B cell (primary cell): ENCODE data around the gene ACER1.

ENCODE experiments used
- EZH2 ChIP-seq: IDR thresholded peaks from 2 replicates; pipeline ENCODE4 v1.6.1; 2012; ENCODE audit warnings: borderline replicate concordance, low read depth, mild to moderate bottlenecking, moderate library complexity, low read length; ENCODE audit not compliant: insufficient read depth, poor library complexity, severe bottlenecking
- TF ChIP-seq, protein P1 (sequence below): fragments of 200-600 bp; IDR thresholded peaks from one replicate; pipeline ENCODE4 v1.8.0; 2022; ENCODE audit warnings: antibody characterized with exemption, mild to moderate bottlenecking

- TF ChIP-seq, protein P1, sequence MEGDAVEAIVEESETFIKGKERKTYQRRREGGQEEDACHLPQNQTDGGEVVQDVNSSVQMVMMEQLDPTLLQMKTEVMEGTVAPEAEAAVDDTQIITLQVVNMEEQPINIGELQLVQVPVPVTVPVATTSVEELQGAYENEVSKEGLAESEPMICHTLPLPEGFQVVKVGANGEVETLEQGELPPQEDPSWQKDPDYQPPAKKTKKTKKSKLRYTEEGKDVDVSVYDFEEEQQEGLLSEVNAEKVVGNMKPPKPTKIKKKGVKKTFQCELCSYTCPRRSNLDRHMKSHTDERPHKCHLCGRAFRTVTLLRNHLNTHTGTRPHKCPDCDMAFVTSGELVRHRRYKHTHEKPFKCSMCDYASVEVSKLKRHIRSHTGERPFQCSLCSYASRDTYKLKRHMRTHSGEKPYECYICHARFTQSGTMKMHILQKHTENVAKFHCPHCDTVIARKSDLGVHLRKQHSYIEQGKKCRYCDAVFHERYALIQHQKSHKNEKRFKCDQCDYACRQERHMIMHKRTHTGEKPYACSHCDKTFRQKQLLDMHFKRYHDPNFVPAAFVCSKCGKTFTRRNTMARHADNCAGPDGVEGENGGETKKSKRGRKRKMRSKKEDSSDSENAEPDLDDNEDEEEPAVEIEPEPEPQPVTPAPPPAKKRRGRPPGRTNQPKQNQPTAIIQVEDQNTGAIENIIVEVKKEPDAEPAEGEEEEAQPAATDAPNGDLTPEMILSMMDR, result no peak
- TF ChIP-seq EZH2, result no peak
These were observed 60.4 kb downstream of the ACER1 start for GRCh38 chr19:6272913-6273600.
